Osteoblast (primary cell): Measurements from ENCODE around the gene MOB2. TPM values are rescaled to one million over a fixed set of nuclear protein-coding genes. Genes with fewer than 3 reads are reported as not detected.

Experiments used
- DNase-seq: peaks from one replicate; pipeline ENCODE4 v3.0.0; 2011; ENCODE audit warnings: low spot score, mixed read lengths; ENCODE audit not compliant: insufficient read length; ENCODE audit errors: missing footprints
- H2AFZ ChIP-seq: 2 replicates; pipeline ENCODE4 v1.6.0; 2011; ENCODE audit warnings: mild to moderate bottlenecking, low read length
- H3K27ac ChIP-seq: 2 replicates; pipeline ENCODE4 v1.5.1; 2011; ENCODE audit warnings: mild to moderate bottlenecking, low read depth, low read length, moderate library complexity
- H3K27me3 ChIP-seq: 2 replicates; pipeline ENCODE4 v1.6.0; 2012; ENCODE audit warnings: mild to moderate bottlenecking, control low read depth, inconsistent platforms, low read length, moderate library complexity; ENCODE audit not compliant: insufficient read depth
- H3K36me3 ChIP-seq: 2 replicates; pipeline ENCODE4 v1.5.1; 2011; ENCODE audit warnings: mild to moderate bottlenecking, low read length, control low read depth, moderate library complexity; ENCODE audit not compliant: insufficient read depth
- H3K4me1 ChIP-seq: 2 replicates; pipeline ENCODE4 v1.5.1; 2011; ENCODE audit warnings: mild to moderate bottlenecking, low read length, control low read depth, moderate library complexity; ENCODE audit not compliant: insufficient read depth
- H3K4me2 ChIP-seq: 2 replicates; pipeline ENCODE4 v1.6.0; 2011; ENCODE audit warnings: mild to moderate bottlenecking, low read length; ENCODE audit not compliant: insufficient read depth
- H3K4me3 ChIP-seq: fragments of 200-600 bp; sonication (generic); 3 replicates; pipeline ENCODE4 v1.5.1; 2012; ENCODE audit warnings: mild to moderate bottlenecking, low read length, inconsistent platforms; ENCODE audit not compliant: insufficient read depth
- H3K79me2 ChIP-seq: 2 replicates; pipeline ENCODE4 v1.6.0; 2012; ENCODE audit warnings: mild to moderate bottlenecking, low read length, control low read depth, inconsistent platforms; ENCODE audit not compliant: insufficient read depth
- H3K9me3 ChIP-seq: 2 replicates; pipeline ENCODE4 v1.5.1; 2011; ENCODE audit warnings: low read depth, low read length, control low read depth
- H4K20me1 ChIP-seq: 2 replicates; pipeline ENCODE4 v1.6.0; 2012; ENCODE audit warnings: mild to moderate bottlenecking, low read length, control low read depth; ENCODE audit not compliant: insufficient read depth
- total RNA-seq: library from RNA; depleted of rRNA; stranded (reverse); fragments of >200 nt; gene quantifications from 2 replicates; pipeline ENCODE4 v1.2.3, GENCODE V29; 2012
- TF ChIP-seq, protein P1 (sequence below): IDR thresholded peaks from 2 replicates; pipeline ENCODE4 v1.5.1; 2011; ENCODE audit warnings: mild to moderate bottlenecking, low read depth, low read length, moderate library complexity; ENCODE audit errors: extremely low read depth

The MOB2 gene
- total RNA-seq, 1 donor, result 28.2 TPM

DNA sequence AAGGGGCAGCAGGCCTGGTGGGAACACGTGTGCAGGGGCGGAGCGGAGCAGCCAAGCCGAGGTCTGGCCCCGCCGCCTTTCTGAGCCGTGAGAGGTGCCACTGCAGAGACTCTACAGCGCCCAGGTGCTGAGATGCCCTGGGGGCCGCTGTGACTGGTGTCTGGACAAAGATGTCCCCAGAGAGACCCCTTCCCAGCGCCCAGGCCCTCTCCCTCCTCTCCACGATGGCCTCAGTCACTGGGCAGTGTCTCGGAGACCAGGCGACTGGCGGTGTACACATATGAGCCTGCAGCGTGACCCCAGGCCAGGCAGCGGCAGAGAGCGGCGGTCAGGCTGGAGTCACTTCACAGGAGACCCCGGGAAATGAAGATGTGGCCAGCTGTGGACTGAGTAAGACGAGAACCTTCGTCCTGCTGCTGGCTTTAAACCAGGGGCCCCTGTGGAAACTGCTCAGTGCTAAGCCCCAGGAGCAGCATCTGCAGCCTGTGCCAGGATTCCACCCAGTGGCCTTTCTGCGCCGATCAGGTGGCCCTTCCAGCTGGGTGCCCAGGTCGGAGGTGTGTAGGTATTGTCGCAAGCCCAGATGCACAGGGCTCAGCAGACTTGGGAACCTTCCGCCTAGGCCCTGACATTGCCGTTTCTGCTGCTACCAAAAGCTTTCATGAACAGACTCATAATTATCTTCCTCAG, 34.7 kb downstream of the MOB2 start:
- TF ChIP-seq, protein P1, sequence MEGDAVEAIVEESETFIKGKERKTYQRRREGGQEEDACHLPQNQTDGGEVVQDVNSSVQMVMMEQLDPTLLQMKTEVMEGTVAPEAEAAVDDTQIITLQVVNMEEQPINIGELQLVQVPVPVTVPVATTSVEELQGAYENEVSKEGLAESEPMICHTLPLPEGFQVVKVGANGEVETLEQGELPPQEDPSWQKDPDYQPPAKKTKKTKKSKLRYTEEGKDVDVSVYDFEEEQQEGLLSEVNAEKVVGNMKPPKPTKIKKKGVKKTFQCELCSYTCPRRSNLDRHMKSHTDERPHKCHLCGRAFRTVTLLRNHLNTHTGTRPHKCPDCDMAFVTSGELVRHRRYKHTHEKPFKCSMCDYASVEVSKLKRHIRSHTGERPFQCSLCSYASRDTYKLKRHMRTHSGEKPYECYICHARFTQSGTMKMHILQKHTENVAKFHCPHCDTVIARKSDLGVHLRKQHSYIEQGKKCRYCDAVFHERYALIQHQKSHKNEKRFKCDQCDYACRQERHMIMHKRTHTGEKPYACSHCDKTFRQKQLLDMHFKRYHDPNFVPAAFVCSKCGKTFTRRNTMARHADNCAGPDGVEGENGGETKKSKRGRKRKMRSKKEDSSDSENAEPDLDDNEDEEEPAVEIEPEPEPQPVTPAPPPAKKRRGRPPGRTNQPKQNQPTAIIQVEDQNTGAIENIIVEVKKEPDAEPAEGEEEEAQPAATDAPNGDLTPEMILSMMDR, result no peak
- H3K4me3 ChIP-seq, result no peak overlapping the region
- no peaks in the 10 kb centered on the region for H3K27me3 ChIP-seq
- no peak for DNase-seq
- H3K79me2 ChIP-seq, result no peaks in the 10 kb centered on the region
- H3K27ac ChIP-seq, result no peak overlapping the region
- no peaks in the 10 kb centered on the region for H3K4me1 ChIP-seq
- H3K4me2 ChIP-seq, result no peak overlapping the region
- H2AFZ ChIP-seq, result no peak overlapping the region
- H3K36me3 ChIP-seq, result no peaks in the 10 kb centered on the region
- H3K9me3 ChIP-seq, result no peaks in the 10 kb centered on the region
- H4K20me1 ChIP-seq, result no peaks in the 10 kb centered on the region

DNA sequence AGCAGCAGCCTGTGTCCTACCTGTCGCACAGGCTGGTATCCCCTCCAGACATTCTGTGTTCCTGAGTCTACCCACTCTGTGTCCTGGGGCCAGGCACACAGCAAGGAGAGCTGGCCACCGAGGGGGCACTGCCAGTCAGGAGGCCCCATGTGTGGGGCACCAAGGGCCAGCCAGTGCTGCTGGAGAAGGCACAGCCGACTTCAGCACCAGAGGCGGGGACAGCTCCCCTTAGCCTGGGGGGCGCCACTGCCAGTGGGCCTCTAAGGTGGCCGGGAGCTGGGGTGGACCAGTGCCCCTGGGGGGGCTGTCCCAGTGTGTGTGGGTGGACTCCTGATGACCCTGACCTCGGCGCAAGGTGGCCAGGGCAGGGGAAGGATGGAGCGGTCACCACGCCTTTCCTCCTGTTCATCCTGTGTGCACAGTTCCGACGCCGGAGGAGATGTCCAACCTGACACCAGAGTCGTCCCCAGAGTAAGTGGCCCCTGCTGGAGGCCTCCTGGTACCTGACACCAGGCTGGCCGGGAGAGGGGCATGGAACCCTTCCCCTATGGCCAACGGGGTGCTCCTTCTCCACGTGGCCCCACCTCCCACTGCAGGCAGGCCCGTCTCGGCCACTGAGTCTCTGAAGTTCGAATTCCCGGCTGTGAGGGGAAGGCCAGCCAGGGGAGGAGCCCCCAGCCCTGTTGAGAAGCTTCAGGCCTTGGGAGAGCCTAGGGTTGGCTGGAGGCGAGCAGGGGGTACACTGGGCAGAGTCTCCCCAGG, 35.4 kb downstream of the MOB2 start:
- TF ChIP-seq, protein P1, result no peak
- no peaks in the 10 kb centered on the region for H3K36me3 ChIP-seq
- H3K27me3 ChIP-seq, result no peaks in the 10 kb centered on the region
- no peak overlapping the region for H3K4me2 ChIP-seq
- no peak overlapping the region for H2AFZ ChIP-seq
- peak; percentile 94 for DNase-seq
- H3K4me1 ChIP-seq, result no peaks in the 10 kb centered on the region
- no peak overlapping the region for H3K4me3 ChIP-seq
- H4K20me1 ChIP-seq, result no peaks in the 10 kb centered on the region
- no peak overlapping the region for H3K27ac ChIP-seq
- H3K79me2 ChIP-seq, result no peaks in the 10 kb centered on the region
- H3K9me3 ChIP-seq, result no peaks in the 10 kb centered on the region

DNA sequence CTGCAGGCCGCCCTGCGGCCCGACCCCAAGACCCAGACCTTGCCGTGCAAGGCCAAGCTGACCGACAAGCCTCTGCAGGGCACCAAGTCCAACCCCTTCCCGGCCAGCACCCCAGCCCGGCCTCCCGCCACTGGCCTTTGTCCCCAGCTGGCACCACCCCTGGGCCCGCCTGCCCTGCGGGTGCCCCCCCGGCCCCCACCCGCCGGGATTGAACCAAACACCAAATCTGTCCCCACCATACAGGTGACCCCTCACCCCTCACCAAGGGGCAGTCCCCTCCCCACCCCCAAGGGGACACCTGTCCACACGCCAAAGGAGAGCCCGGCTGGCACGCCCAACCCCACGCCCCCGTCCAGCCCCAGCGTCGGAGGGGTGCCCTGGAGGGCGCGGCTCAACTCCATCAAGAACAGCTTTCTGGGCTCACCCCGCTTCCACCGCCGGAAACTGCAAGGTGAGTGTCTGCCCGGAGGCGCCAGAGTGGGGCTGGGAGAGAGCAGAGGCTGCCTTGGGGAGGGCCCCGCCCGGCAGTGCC, 36.2 kb downstream of the MOB2 start:
- Histone ChIP-seq H2AFZ (no peak overlapping the region), H3K79me2 (no peaks in the 10 kb centered on the region), H3K4me3 (no peak overlapping the region), H3K36me3 (no peaks in the 10 kb centered on the region), H3K4me2 (no peak overlapping the region), H3K27ac (no peak overlapping the region), H3K4me1 (no peaks in the 10 kb centered on the region), H4K20me1 (no peaks in the 10 kb centered on the region), H3K27me3 (no peaks in the 10 kb centered on the region), H3K9me3 (no peaks in the 10 kb centered on the region)
- DNase-seq, result no peak
- TF ChIP-seq, protein P1, result no peak
